Measurements from ENCODE around the gene KCNQ5.

The KCNQ5 gene

GRCh38 chr6:73041051-73041450 lies 419.2 kb downstream of the KCNQ5 start:
- no CpG with 5 or more reads among the region's 3 CpGs for WGBS (ENCODE audit: insufficient coverage, insufficient read length)
- DNase-seq (ENCODE audit: low read depth, low spot score) = no peak

GRCh38 chr6:73042892-73043291 lies 421.0 kb downstream of the KCNQ5 start:
- Histone ChIP-seq H3K9me3 (ENCODE audit: control insufficient read depth, insufficient read depth, low read length) (no peaks in the 10 kb centered on the region), H3K4me1 (ENCODE audit: control insufficient read depth, insufficient read depth, low read length) (no peaks in the 10 kb centered on the region), H3K27me3 (ENCODE audit: control insufficient read depth, insufficient read depth, low read length) (no peaks in the 10 kb centered on the region), H3K36me3 (ENCODE audit: control insufficient read depth, insufficient read depth, low read length) (no peaks in the 10 kb centered on the region), H3K27ac (ENCODE audit: low read length) (no peak overlapping the region), H3K4me3 (ENCODE audit: low read length) (no peak overlapping the region)
- no CpG with 5 or more reads among the region's 1 CpG for WGBS (ENCODE audit: insufficient coverage, insufficient read length)
- no peak for DNase-seq (ENCODE audit: low read depth, low spot score)

More at GRCh38 chr6:73041051-73041450, 419.2 kb downstream of the KCNQ5 start:
- H3K27me3 ChIP-seq (ENCODE audit: control insufficient read depth, insufficient read depth, low read length) = no peaks in the 10 kb centered on the region
- H3K4me1 ChIP-seq (ENCODE audit: control insufficient read depth, insufficient read depth, low read length) = no peaks in the 10 kb centered on the region
- no peaks in the 10 kb centered on the region for H3K36me3 ChIP-seq (ENCODE audit: control insufficient read depth, insufficient read depth, low read length)
- H3K4me3 ChIP-seq (ENCODE audit: low read length) = no peak overlapping the region
- no peak overlapping the region for H3K27ac ChIP-seq (ENCODE audit: low read length)
- no peaks in the 10 kb centered on the region for H3K9me3 ChIP-seq (ENCODE audit: control insufficient read depth, insufficient read depth, low read length)

- no CpG with 5 or more reads among the region's 1 CpG for WGBS (ENCODE audit: insufficient coverage, insufficient read length)
- H3K27me3 ChIP-seq (ENCODE audit: control insufficient read depth, insufficient read depth, low read length) = no peaks in the 10 kb centered on the region
- H3K36me3 ChIP-seq (ENCODE audit: control insufficient read depth, insufficient read depth, low read length) = no peaks in the 10 kb centered on the region
- H3K4me1 ChIP-seq (ENCODE audit: control insufficient read depth, insufficient read depth, low read length) = no peaks in the 10 kb centered on the region
- DNase-seq (ENCODE audit: low read depth, low spot score) = no peak
- no peaks in the 10 kb centered on the region for H3K9me3 ChIP-seq (ENCODE audit: control insufficient read depth, insufficient read depth, low read length)
- no peak overlapping the region for H3K27ac ChIP-seq (ENCODE audit: low read length)
- no peak overlapping the region for H3K4me3 ChIP-seq (ENCODE audit: low read length)
These were observed 421.6 kb downstream of the KCNQ5 start for GRCh38 chr6:73043446-73043845.

GRCh38 chr6:73045609-73046008 lies 423.7 kb downstream of the KCNQ5 start:
- H3K4me3 ChIP-seq (ENCODE audit: low read length) = no peak overlapping the region
- H3K27me3 ChIP-seq (ENCODE audit: control insufficient read depth, insufficient read depth, low read length) = no peaks in the 10 kb centered on the region
- DNase-seq (ENCODE audit: low read depth, low spot score) = no peak
- H3K36me3 ChIP-seq (ENCODE audit: control insufficient read depth, insufficient read depth, low read length) = no peaks in the 10 kb centered on the region
- WGBS (ENCODE audit: insufficient coverage, insufficient read length) = no CpG with 5 or more reads among the region's 2 CpGs
- H3K9me3 ChIP-seq (ENCODE audit: control insufficient read depth, insufficient read depth, low read length) = no peaks in the 10 kb centered on the region
- H3K4me1 ChIP-seq (ENCODE audit: control insufficient read depth, insufficient read depth, low read length) = no peaks in the 10 kb centered on the region
- no peak overlapping the region for H3K27ac ChIP-seq (ENCODE audit: low read length)

- WGBS (ENCODE audit: insufficient coverage, insufficient read length) = no CpG with 5 or more reads among the region's 2 CpGs
- Histone ChIP-seq H3K9me3 (ENCODE audit: control insufficient read depth, insufficient read depth, low read length) (no peaks in the 10 kb centered on the region), H3K27me3 (ENCODE audit: control insufficient read depth, insufficient read depth, low read length) (no peaks in the 10 kb centered on the region), H3K36me3 (ENCODE audit: control insufficient read depth, insufficient read depth, low read length) (no peaks in the 10 kb centered on the region), H3K27ac (ENCODE audit: low read length) (no peak overlapping the region), H3K4me3 (ENCODE audit: low read length) (no peak overlapping the region), H3K4me1 (ENCODE audit: control insufficient read depth, insufficient read depth, low read length) (no peaks in the 10 kb centered on the region)
- DNase-seq (ENCODE audit: low read depth, low spot score) = no peak
These were observed 425.9 kb downstream of the KCNQ5 start for GRCh38 chr6:73047801-73048200.

- DNase-seq (ENCODE audit: low read depth, low spot score) = no peak
- Histone ChIP-seq H3K4me1 (ENCODE audit: control insufficient read depth, insufficient read depth, low read length) (no peaks in the 10 kb centered on the region), H3K4me3 (ENCODE audit: low read length) (no peak overlapping the region), H3K9me3 (ENCODE audit: control insufficient read depth, insufficient read depth, low read length) (no peaks in the 10 kb centered on the region), H3K36me3 (ENCODE audit: control insufficient read depth, insufficient read depth, low read length) (no peaks in the 10 kb centered on the region), H3K27ac (ENCODE audit: low read length) (no peak overlapping the region), H3K27me3 (ENCODE audit: control insufficient read depth, insufficient read depth, low read length) (no peaks in the 10 kb centered on the region)
- 100% methylated on average over 1 of the region's 1 CpG for WGBS (ENCODE audit: insufficient coverage, insufficient read length)
These were observed 428.2 kb downstream of the KCNQ5 start for GRCh38 chr6:73049971-73050594.

- Histone ChIP-seq H3K4me1 (ENCODE audit: control insufficient read depth, insufficient read depth, low read length) (no peaks in the 10 kb centered on the region), H3K27ac (ENCODE audit: low read length) (no peak overlapping the region), H3K9me3 (ENCODE audit: control insufficient read depth, insufficient read depth, low read length) (no peaks in the 10 kb centered on the region), H3K27me3 (ENCODE audit: control insufficient read depth, insufficient read depth, low read length) (no peaks in the 10 kb centered on the region), H3K36me3 (ENCODE audit: control insufficient read depth, insufficient read depth, low read length) (no peaks in the 10 kb centered on the region), H3K4me3 (ENCODE audit: low read length) (no peak overlapping the region)
- no CpG with 5 or more reads among the region's 1 CpG for WGBS (ENCODE audit: insufficient coverage, insufficient read length)
- no peak for DNase-seq (ENCODE audit: low read depth, low spot score)
These were observed 428.8 kb downstream of the KCNQ5 start for GRCh38 chr6:73050706-73051105.

- H3K27ac ChIP-seq (ENCODE audit: low read length) = no peak overlapping the region
- no peak overlapping the region for H3K4me3 ChIP-seq (ENCODE audit: low read length)
- no peak for DNase-seq (ENCODE audit: low read depth, low spot score)
- H3K9me3 ChIP-seq (ENCODE audit: control insufficient read depth, insufficient read depth, low read length) = no peaks in the 10 kb centered on the region
- no CpG with 5 or more reads among the region's 5 CpGs for WGBS (ENCODE audit: insufficient coverage, insufficient read length)
- H3K4me1 ChIP-seq (ENCODE audit: control insufficient read depth, insufficient read depth, low read length) = no peaks in the 10 kb centered on the region
- H3K27me3 ChIP-seq (ENCODE audit: control insufficient read depth, insufficient read depth, low read length) = no peaks in the 10 kb centered on the region
- no peaks in the 10 kb centered on the region for H3K36me3 ChIP-seq (ENCODE audit: control insufficient read depth, insufficient read depth, low read length)
These were observed 429.3 kb downstream of the KCNQ5 start for GRCh38 chr6:73051147-73051546.

- Histone ChIP-seq H3K4me1 (ENCODE audit: control insufficient read depth, insufficient read depth, low read length) (no peaks in the 10 kb centered on the region), H3K27ac (ENCODE audit: low read length) (no peak overlapping the region), H3K9me3 (ENCODE audit: control insufficient read depth, insufficient read depth, low read length) (no peaks in the 10 kb centered on the region), H3K27me3 (ENCODE audit: control insufficient read depth, insufficient read depth, low read length) (no peaks in the 10 kb centered on the region), H3K4me3 (ENCODE audit: low read length) (no peak overlapping the region), H3K36me3 (ENCODE audit: control insufficient read depth, insufficient read depth, low read length) (no peaks in the 10 kb centered on the region)
- DNase-seq (ENCODE audit: low read depth, low spot score) = no peak
- WGBS (ENCODE audit: insufficient coverage, insufficient read length) = no CpG with 5 or more reads among the region's 11 CpGs
These were observed 433.1 kb downstream of the KCNQ5 start for GRCh38 chr6:73054958-73055357.

GRCh38 chr6:73058736-73059135 lies 436.9 kb downstream of the KCNQ5 start:
- H3K36me3 ChIP-seq (ENCODE audit: control insufficient read depth, insufficient read depth, low read length) = no peaks in the 10 kb centered on the region
- no peaks in the 10 kb centered on the region for H3K4me1 ChIP-seq (ENCODE audit: control insufficient read depth, insufficient read depth, low read length)
- H3K27me3 ChIP-seq (ENCODE audit: control insufficient read depth, insufficient read depth, low read length) = no peaks in the 10 kb centered on the region
- H3K4me3 ChIP-seq (ENCODE audit: low read length) = no peak overlapping the region
- no peaks in the 10 kb centered on the region for H3K9me3 ChIP-seq (ENCODE audit: control insufficient read depth, insufficient read depth, low read length)
- DNase-seq (ENCODE audit: low read depth, low spot score) = no peak
- no CpG with 5 or more reads among the region's 3 CpGs for WGBS (ENCODE audit: insufficient coverage, insufficient read length)
- H3K27ac ChIP-seq (ENCODE audit: low read length) = no peak overlapping the region

GRCh38 chr6:73062130-73062529 lies 440.3 kb downstream of the KCNQ5 start:
- no peaks in the 10 kb centered on the region for H3K9me3 ChIP-seq (ENCODE audit: control insufficient read depth, insufficient read depth, low read length)
- no peaks in the 10 kb centered on the region for H3K36me3 ChIP-seq (ENCODE audit: control insufficient read depth, insufficient read depth, low read length)
- no CpG with 5 or more reads among the region's 4 CpGs for WGBS (ENCODE audit: insufficient coverage, insufficient read length)
- no peak overlapping the region for H3K27ac ChIP-seq (ENCODE audit: low read length)
- no peak for DNase-seq (ENCODE audit: low read depth, low spot score)
- no peak overlapping the region for H3K4me3 ChIP-seq (ENCODE audit: low read length)
- no peaks in the 10 kb centered on the region for H3K27me3 ChIP-seq (ENCODE audit: control insufficient read depth, insufficient read depth, low read length)
- H3K4me1 ChIP-seq (ENCODE audit: control insufficient read depth, insufficient read depth, low read length) = no peaks in the 10 kb centered on the region

Measured in iPS DF 6.9 (cell line).